Left hindlimb (tissue), 1 donor: ENCODE results near the gene MALT1.

ENCODE experiments used
- DNase-seq: peaks from one replicate; pipeline ENCODE4 v3.0.0-alpha.2; 2018

The MALT1 gene

DNA sequence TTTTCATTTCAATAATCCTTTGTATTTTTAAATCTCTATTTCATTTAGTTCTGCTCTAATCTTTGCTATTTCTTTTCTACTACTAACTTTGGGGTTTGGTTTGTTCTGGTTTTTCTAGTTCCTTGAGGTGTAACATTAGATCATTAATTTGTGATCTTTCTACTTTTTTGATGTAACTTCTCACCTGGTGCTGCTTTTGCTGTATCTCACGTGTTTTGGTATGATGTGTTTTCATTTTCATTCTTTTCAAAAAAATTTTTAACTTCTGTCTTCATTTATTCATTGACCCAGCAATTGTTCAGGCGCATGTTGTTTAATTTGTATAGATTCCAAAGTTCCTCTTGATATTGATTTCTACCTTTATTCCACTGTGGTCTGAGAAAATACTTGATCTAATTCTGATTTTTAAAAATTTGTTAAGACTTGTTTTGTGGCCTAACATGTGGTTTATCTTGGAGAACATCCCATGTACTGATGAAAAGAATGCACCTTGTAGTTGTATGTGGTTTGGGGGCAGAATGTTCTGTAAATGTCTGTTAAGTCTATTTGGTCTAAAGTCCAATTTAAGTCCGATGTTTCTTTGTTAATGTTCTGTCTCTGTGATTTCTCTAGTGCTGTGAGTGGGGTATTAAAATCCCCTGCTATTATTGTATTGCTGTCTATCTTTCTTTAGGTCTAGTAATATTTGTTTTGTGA, 17.3 kb upstream of the MALT1 start:
- no peak for DNase-seq

DNA sequence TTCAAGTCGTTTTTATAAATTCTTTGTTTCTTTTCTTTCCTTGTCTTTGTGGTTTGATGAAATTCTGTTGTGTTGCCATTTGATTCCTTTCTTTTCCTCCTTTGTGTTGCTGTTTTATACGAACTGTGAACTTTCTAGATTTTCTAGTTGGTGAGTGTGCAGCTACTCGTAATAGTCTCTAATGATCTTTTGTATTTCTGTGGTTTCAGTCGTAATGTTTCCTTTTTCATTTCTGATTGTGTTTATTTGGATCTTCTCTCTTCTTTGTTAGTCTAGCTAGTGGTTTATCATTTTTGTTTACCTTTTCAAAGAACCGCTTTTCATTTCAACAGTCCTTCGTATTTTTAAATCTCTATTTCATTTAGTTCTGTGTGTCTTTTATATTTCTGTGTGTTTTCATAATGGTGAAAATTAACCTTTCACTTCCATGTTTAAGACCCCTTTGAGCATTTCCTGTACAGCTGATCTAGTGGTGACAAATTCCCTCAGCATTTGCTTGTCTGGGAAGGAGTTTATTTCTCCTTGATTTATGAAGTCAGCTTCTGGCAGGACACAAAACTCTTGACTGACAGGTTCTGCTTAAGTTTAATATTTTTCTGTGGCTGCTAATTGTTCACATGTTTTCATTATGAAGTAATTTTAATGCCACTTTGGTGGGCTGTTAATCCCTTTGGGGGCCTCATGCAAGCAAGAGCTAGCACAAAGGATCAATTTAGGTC, 16.2 kb upstream of the MALT1 start:
- no peak for DNase-seq

DNA sequence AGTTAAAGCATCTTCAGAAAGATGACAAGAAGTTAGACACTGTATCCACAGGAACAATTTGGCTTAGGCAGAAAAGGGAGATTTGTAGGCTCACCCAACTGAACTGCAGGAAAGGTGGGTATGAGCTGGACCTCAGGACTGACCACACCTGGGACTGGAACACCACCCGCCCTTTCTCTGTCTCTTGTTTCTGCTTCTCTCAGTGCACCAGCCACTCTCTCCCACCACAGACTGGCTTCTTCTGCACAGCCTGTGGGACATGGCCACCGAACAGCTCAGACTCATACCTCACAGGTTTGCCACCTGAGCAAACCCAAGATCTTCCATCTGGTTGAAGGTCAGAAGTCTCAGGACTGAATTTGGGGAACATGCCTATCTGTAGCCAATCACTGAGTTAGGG, 14.2 kb upstream of the MALT1 start:
- no peak for DNase-seq

DNA sequence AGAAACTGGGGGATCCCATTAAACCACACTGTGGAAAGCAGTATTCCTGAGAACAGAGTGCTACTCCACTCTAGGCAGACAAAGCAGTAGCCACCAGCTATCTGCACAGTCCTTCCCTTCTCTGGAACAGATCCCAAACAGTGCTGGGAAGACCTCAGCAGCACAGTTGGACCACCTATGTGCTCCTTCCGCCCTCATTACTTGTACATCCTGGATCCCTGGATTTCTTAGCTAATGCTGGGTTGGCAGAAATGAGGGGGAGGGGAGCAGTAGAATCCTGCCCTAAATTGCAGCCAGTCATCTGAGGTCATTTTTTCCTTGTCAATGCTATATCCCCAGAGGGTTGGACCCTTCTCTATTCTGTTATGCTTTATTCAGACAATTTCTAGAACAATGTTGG, 13.8 kb upstream of the MALT1 start:
- no peak for DNase-seq

DNA sequence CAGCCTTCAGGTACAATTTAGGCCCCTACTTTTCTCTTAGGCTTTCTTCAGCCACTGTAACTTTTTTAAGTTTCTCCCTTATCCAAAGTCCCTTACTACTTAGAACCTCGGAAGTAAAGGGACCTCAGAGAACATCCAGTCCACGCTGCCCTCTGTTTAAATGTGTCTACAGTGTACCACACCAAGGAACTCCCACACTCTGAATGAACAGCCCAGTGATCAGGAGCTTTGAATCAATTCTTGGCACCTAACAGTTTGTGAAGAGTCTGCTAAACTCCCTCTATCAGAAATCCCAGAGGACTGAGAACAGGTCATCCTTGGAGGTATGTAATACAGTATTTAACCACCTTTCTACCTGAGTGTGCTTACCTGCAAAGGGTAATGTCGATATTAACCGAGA, 11.6 kb upstream of the MALT1 start:
- DNase-seq = no peak

DNA sequence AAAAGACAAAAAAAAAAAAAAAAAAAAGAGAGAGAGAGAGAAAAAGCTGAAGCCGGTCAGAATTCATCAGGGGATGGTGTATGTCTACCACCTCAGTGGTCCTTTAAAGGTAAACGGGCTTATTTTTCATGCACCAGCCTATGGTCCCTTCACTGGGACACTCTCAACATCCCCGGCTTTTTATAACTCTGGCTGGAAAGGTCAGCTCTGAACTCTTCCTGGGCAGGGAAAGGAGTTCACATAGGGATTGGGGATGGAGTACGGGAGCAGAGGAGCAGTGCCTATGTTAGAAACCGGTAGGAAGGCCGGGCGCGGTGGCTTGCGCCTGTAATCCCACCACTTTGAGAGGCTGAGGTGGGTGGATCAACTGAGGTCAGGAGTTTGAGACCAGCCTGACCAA, 10.3 kb upstream of the MALT1 start:
- no peak for DNase-seq

DNA sequence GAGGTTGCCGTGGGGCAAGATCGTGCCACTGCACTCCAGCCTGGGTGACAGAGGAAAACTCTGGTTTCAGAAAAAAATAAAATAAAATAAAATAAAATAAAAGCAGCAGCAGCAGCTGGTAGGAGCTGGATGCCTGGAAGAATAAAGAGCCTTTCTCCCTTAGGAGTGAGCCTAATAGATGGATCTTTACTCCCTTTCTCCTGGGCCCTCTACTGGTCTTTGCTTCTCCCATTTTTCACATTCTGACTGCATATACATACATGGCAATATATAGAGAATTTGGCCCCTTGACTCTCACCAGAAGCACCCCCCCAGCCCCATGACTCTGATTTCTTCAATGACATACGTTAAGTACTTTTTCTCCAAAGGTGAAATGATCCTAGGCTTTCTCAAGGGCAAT, 9.8 kb upstream of the MALT1 start:
- DNase-seq = no peak

DNA sequence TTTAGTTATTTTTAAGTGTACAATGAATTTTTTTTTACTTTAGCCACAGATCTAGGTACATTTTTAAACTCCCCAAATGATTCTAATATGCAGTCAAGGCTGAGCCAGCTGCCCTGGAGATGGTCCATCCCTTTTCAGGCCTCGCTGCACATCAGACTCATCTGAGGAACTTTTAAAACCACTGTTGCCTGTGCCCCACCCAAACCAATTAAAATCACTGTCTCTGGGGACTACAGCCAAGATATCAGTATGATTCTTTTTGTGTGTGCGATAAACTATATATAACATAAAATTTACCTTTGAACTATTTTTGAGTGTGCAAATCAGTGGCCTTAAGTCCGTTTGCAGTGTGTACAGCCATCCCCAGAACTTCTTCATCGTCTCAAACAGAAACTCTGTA, 9.1 kb upstream of the MALT1 start:
- no peak for DNase-seq

DNA sequence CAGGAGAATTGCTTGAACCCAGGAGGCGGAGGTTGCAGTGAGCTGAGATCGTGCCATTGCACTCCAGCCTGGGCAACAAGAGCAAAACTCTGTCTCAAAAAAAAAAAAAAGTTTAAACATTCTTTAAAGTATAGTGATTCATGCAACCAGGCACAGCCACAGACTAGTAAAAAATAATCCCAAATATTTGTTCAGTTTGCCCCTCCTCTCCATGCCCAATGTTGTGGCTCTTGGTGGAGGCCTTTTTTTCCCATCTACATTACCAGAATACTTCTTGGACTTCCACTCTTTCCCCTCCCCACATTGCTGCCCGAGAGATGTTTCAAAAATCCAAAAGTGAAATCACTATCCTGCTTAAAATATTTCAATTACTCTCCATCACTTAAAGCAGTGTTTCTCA, 5.1 kb upstream of the MALT1 start:
- DNase-seq = no peak

DNA sequence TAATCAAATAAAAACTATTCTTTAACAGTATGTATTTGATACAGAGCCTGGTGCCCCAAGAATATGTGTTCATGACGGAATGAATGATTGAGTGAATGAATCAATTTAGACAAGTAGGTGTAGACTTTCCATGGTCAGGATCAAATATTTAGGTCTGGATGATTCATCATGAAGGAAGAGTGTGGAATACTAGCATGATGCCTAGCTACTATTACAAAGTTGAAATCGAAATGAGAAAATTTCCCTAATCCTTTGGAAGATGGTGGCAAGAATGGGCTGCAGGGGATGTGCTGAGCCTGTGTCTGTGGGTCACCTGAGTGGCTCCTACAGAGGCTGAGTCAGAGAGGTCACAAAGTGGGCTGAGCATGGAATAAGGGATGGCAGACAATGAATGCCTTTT, 3.1 kb upstream of the MALT1 start:
- no peak for DNase-seq

- DNase-seq = no peak
These were observed 2.4 kb upstream of the MALT1 start for GRCh38 chr18:58668897-58669296.

GRCh38 chr18:58669731-58670378, 1.4 kb upstream of the MALT1 start:
- no peak for DNase-seq

DNA sequence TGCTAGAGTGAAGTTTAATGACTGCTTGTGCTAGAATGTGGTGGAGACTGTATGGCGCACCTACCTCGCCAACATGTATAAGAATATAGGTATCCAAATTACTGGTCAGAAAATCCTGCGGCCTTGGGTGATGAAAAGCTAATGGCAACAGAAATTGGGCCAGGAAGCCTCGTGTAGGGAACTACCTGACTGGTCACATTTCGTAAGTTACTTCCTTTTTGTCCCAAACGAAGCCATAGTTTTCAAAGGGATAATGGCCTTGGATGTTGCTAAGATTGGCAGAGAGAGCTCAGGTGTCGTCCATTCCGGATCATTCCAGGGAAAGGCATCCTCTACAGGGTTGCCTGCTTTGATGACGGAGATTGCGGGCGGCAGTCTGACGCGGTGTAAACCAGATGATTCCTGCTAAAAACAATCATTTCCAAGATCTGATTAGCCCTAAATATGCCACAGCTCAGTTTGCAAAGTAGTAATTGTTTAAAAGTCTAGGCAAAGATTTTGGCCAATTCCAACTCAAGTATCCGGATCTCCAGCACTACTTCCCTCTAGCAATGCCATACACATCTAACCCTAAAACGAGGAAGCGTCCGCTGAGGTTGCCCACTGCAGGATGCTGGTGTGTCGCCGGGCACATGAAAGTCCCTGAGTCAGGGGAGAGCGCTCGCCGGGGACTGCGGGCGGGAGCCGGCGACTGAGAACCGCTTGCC, 708 bp upstream of the MALT1 start:
- DNase-seq = no peak

DNA sequence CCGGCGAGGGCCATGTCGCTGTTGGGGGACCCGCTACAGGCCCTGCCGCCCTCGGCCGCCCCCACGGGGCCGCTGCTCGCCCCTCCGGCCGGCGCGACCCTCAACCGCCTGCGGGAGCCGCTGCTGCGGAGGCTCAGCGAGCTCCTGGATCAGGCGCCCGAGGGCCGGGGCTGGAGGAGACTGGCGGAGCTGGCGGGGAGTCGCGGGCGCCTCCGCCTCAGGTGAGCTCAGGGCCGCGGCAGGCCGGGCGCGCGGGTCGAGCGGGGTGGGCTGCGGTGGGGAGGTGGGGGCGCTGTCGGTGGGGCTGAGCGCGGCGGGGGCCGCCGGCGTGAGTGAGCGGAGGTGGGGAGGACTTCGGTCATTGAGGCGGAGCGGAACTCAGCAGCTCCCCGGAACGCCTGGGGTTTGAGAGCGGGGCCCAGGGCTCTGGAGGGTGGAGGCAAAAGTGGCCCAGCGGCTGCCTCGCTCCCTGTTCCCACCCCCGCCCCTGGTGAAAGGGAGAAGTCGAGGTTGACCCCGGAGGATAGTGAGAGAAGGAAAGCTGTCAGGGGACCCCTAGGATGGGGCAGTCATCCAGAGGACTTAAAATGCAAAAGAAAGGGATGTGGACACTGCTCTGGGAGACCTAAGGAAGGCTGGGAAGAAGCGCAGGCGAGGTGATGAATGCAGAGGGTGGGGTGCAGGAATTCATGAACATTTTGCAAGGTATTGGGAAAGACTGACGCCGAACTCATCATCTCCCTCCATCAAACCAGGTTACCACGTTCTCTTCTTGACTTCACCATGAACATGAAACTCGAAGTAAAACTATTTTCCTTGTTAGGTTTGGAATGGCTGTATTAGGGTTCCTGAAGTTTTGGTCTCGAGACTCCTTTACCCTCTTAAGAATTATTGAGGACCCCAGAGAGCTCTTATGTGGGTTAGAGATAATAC, 633 bp downstream of the MALT1 start:
- peak; percentile 83 for DNase-seq

DNA sequence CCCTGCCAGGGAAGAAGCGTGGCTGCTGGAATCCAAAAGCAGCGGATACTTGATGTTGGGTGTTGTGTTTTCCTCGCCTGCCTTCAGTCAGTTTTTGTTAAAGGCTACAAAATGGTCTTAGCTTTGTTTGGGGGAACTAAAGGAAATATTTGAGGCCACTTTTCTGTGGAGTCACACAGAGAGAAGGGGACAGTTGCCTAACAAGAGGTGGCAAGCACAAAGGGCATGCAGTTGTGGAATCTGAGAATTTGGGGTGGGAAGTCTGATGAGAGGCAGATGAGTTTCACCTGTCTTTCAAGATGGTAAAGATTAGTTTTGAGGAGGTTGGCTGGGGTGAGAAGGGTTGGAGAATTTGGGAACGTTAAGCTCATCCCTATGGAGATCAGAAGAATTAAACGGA, 2.9 kb downstream of the MALT1 start:
- DNase-seq = no peak

DNA sequence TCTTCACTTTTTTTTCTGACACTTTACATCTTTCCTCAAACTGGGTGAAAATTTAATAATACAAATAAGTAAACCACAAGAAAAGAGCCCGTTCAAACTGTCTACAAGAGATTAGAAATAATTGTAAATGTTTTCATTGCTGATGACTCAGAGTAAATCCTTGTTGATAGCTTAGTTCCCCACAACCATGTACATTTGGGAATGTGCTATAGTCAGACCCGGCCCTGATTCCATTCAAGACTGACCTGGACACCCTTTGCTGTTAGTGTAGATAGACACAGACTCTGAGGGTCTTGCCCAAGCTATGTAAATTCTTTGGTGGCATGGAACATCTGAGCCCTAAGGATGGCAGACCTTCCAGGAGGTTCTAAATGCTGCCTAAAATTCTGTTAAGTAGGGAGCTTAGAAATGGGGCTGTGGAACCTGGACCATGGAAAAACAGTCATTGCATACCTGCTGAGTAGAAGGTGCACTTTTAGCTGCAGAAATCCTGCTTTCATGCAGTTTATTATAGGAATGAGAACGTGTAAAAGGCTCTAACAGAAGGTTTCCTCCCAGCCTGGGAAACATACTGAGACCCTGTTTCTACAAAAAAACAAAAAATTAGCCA, 3.7 kb downstream of the MALT1 start:
- no peak for DNase-seq

- DNase-seq = no peak
These were observed 5.0 kb downstream of the MALT1 start for GRCh38 chr18:58676270-58676669.

DNA sequence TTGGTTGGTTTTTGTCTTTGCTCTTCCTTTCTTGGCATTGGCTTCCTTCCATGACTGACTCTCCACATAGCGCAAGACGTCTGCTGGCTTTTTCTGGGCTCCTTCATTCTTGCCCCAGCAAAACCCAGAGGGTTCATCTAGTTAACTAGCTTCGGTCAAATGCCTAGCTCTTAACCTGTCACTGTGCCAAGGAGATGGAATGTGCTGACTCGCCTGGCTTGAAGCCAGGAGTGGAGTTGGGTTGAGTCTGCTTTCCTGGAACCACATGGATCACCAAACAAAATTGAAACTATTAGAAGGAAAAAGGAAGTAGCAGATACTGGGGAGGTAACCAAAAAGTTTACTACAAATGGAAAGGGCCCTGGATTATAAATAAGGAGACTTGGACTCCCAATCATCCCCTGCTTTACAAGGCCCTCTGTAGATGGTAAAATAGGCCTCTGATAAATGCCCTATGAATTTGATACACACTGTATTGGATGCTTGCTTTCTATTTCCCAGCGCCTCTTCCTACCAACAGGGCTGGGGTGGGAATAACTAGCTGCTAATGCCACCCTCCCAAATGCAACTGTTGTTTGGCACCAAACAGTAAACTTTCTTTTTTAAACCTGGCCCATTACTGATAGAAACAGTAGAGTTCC, 11.3 kb downstream of the MALT1 start:
- DNase-seq = peak; percentile 56

- DNase-seq = no peak
These were observed 16.6 kb downstream of the MALT1 start for GRCh38 chr18:58687871-58688308.

- no peak for DNase-seq
These were observed 19.0 kb downstream of the MALT1 start for GRCh38 chr18:58690259-58690658.

DNA sequence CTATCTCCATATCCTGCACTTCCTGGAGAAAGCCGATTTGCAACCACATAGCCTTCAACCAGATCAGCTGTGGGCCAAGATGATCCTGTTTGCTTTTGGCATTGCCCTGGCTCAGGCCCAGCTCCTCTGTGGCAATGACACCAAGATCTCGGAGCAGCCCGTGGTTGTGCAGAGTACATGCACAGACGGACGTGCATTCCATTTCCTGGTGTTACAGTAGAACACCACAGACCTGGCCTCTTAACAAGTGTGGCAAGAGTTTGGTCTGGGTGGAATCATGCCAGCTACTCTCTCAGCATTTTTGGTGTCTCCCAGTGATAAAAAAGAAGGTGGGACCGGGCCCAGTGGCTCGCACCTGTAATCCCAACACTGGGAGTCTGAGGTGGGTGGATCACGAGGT, 20.0 kb downstream of the MALT1 start:
- DNase-seq = no peak
